Measurements from ENCODE around the gene NDUFB7.
"Not testable (repeated sequence)": the region's sequence is repeated elsewhere in the genome, so short reads cannot be mapped to it uniquely, and the experiment has no call there.

NDUFB7 gene

GRCh38 chr19:14552006-14552360, 19.9 kb downstream of the NDUFB7 start:
- not testable (repeated sequence) for DNase-seq

DNA sequence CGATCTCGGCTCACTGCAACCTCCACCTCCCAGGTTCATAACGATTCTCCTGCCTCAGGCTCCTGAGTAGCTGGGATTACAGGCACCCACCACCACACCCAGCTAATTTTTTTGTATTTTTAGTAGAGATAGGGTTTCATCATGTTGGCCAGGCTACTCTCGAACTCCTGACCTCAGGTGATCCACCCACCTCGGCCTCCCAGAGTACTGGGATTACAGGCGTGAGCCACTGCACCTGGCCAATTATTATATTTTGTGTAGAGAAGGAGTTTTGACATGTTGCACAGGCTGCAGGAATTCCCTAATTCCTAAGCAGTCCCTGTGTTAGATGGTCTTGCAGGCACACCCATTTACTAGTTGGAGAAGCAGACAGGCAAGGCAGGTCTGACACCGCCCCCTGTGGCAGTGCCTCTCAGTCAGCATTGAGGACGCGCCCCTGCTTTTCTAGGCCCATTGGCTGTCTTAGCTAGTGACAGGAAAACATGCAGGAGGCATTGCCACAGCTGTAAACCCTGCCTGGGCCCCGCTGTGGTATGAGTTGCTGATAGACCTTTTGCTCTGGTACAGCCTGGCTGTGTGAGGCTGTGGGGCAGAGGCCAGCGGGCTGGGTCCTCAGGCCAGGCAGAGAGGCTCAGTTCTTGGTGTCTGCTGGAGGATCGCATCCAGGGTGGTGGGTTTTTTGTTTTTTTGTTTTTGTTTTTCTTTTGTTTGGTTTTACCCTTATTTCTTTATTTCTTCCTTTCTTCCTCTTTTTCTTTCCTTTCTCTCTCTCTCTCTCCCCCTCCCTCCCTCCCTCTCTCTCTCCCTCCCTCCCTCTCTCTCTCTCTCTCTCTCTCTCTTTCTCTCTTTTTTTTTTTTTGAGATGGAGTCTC, 20.5 kb downstream of the NDUFB7 start:
- DNase-seq: not testable (repeated sequence)

DNA sequence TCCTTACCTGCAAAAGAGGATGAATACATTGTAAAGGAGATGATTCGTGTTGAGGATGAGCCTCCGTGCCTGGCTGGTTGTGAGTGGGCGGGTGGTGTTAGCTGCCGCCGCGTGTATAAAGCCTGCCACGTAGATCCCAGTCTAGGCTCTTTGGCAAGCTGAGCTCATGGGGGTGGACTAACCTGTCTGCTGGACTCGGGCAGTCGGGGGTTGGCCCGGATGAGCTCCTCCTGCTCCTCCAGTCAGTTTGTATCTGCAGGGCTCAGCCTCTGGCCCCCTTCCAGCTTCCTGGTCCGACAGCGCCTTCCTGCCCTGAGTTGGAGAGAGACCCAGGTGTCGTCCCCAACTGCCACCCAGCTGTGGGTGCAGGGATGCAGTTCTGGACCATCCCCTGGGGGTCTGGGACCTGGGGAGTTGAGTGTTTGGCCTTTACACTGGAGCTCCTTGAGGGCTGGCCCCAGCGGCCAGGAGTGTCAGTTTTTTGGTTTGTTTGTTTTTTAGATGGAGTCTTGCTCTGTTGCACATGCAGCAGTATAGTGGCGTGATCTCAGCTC, 21.6 kb downstream of the NDUFB7 start:
- DNase-seq: no peak

GRCh38 chr19:14545716-14546082, 26.2 kb downstream of the NDUFB7 start:
- no peak for DNase-seq

DNA sequence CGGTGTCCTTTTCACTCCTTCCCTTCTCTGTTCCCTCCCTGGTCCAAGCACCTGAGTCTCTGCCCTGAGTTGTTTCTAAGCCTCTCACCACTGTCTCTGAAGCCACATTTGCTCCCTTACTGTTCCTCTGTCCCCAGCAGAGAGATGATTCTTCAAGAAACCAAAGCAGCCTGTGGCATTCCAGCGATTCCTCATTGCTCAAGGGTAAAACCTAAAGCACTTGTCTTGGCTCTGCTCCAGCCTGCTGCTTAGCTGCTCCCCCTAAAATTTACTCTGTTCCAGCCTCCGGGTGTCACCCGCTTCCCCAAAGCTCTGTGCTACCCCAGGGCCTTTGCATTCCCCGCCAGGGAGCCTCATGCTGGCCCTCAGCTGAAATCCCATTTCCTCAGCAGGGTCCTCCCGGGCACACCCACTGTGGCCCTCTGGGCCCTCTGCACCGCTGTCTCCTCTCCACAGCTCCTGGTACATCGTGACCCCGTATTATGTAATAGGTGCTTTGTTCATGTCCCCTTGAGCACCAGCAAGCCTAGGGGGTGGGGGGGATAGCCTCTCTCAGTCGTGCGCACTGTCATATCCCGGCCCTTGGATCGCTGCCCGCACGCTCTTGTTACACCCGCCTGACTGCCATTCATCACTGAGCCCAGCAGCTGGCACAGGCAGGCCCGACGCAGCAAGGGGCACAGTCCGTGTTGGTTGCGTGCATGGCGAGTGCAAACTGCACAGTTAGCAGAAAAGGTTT, 26.7 kb downstream of the NDUFB7 start:
- DNase-seq: no peak

- DNase-seq: no peak
Measured at GRCh38 chr19:14544047-14544446, 27.8 kb downstream of the NDUFB7 start.

GRCh38 chr19:14542711-14543328, 29.0 kb downstream of the NDUFB7 start:
- no peak for DNase-seq

DNA sequence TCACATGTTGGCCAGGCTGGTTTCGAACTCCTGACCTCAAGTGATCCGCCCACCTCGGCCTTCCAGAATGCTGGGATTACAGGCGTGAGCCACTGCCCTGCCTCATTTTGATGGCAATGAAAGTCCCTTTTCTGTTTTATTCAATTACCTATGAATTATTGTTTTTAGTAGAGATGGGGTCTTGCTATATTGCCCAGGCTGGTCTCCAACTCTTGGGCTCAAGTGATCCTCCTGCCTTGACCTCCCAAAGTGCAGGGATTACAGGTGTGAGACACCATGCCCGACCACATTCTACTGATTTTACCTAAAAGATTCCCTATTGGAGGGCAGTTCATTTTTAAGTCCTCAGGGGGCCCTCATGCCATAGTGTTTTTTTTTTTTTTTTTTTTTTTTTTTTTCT, 29.9 kb downstream of the NDUFB7 start:
- not testable (repeated sequence) for DNase-seq

DNA sequence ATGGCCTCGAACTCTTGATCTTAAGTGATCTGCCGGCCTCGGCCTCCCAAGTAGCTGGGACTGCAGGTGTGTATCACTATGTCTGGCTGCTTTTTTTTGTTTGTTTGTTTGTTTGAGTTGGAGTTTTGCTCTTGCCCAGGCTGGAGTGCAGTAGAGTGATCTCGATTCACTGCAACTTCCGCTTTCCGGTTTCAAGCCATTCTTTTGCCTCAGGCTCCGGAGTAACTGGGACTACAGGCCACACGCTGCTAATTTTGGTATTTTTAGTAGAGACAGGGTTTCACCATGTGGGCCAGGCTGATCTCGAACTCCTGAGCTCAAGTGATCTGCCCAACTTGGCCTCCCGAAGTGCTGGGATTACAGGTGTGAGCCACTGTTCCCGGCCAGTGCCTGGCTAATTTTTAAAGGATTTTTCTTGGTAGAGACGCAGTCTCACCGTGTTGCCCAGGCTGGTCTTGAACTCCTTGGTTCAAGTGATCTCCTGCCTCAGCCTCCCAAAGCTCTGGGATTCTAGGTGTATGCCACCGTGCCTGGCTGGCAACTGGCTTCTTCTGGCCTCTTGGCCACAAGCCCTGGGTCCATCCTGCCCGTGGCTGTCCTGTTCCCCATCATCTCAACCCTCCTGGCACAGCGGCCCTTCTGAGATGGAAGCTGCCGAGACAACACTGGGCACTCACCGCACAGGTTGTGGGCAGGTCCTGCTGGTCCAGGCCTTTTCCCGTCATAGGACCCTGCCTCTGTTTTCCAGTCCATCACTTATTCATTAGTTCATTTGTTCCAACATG, 30.9 kb downstream of the NDUFB7 start:
- no peak for DNase-seq

- DNase-seq: no peak
Measured at GRCh38 chr19:14536926-14537692, 34.8 kb downstream of the NDUFB7 start.

DNA sequence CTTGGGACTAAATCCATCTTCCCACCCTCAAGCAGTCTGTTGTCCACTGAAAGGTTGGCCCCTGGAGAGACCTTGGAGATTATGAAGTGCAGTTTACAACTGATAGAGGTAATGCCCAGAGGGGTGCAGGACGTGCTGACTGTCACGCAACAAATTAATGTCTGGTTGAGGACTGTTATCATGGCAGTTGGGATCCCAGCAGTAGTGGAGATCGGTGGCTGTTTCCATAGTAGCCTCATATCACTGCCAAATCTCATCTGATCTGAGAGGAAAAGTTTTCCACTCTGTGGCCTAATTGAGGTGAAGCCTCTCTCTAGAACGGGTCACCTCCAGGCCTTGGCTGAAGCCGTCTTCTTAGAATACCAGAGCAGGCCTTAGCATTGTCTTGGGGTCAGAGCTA, 38.4 kb downstream of the NDUFB7 start:
- DNase-seq: no peak

DNA sequence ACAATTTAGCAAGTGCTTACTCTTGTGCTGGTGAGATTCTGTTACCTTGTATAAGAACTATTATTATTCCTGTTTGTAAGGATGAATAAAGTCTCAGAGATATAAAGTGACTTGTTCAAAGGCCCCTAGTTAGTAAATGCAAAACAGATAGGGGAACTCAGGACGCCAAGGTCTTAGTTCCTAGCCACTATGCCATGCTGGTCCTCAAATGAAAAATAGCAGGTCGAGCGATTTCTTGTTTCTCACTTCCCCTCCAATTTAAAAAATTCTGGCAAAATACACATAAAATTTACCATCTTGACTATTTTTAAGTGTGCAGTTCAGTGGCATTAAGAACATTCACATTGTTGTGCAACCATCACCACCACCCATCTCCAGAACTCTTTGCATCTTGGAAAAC, 41.4 kb downstream of the NDUFB7 start:
- DNase-seq: no peak

- DNase-seq: no peak
Measured at GRCh38 chr19:14530005-14530348, 41.9 kb downstream of the NDUFB7 start.

DNA sequence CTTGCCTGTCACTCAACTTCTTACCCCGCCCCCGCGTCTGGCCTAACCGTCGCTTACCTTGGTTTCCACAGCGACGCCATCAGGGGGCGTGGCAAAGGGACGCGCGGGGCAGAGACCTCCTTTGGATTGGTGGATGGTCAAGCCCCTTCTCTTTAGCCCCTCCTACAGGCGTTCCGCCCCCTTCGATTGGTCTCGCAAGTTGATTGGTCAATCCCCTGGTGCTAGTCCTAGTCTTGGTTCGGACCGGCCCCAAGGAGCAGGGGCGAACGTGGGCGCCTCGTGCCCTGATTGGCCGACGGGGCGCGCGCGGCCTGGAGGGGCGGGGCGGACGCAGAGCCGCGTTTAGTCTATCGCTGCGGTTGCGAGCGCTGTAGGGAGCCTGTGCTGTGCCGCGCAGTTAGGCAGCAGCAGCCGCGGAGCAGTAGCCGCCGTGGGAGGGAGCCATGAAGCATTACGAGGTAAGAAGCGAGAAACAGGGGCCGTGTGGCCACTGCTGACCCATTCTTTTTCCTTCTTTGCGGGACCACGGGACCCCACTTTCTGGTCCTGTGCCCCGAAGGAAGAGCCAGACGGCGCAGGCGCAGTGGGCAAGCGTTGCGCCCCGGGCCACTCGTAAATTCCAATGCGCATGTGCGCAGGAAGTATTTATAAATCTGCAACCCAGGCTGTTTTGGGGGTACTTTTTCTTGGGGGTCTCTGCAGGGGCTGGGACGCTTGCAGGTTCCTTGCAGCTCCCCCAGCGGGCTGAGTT, 42.4 kb downstream of the NDUFB7 start, which contains the start of gene TECR:
Gene TECR, plus strand, starts transcription at position 341 of the 751 bp plus-strand sequence. Its CDS starts 103 bp downstream, at position 444.
- peak; percentile 93 for DNase-seq

GRCh38 chr19:14528419-14529253, 43.2 kb downstream of the NDUFB7 start:
- DNase-seq: no peak

GRCh38 chr19:14526423-14526822, 45.4 kb downstream of the NDUFB7 start:
- DNase-seq: no peak

- DNase-seq: no peak
Measured at GRCh38 chr19:14525729-14526128, 46.1 kb downstream of the NDUFB7 start.

DNA sequence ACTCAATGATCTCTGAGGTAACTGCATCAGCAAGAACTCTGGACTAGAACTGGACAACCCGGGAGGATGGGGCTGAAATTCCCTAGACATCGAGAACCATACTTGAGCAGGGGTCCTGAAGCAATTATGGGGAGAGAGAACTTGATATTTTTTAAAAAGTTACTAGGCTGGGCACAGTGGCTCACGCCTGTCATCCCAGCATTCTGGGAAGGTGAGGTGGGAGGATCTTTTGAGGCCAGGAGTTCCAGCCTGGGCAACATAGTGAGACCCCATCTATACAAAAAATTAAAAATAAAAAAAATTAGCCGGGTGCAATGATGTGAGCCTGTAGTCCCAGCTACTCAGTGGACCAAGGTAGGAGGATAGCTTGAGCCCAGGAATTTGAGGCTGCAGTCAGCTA, 51.3 kb downstream of the NDUFB7 start:
- DNase-seq: no peak

- DNase-seq: no peak
Measured at GRCh38 chr19:14519860-14520407, 51.9 kb downstream of the NDUFB7 start.
